Measurements from ENCODE around the gene LRRK1.

DNA sequence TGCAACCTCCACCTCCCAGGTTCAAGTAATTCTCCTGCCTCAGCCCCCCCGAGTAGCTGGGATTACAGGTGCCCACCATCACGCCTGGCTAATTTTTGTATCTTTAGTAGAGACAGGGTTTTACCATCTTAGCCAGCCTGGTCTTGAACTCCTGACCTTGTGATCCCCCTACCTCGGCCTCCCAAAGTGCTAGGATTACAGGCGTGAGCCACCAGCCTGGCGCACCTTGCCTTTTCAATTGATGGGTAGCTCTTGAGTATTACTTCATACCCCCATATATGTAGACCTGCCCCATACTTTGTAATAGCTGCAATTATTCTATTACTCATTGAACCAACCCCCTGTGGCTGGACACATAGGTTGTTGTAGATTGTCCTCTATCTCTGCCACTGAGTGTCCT is 101.3 kb downstream of the LRRK1 start:
- TF ChIP-seq, protein P1, sequence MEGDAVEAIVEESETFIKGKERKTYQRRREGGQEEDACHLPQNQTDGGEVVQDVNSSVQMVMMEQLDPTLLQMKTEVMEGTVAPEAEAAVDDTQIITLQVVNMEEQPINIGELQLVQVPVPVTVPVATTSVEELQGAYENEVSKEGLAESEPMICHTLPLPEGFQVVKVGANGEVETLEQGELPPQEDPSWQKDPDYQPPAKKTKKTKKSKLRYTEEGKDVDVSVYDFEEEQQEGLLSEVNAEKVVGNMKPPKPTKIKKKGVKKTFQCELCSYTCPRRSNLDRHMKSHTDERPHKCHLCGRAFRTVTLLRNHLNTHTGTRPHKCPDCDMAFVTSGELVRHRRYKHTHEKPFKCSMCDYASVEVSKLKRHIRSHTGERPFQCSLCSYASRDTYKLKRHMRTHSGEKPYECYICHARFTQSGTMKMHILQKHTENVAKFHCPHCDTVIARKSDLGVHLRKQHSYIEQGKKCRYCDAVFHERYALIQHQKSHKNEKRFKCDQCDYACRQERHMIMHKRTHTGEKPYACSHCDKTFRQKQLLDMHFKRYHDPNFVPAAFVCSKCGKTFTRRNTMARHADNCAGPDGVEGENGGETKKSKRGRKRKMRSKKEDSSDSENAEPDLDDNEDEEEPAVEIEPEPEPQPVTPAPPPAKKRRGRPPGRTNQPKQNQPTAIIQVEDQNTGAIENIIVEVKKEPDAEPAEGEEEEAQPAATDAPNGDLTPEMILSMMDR (IDR thresholded peaks at IDR 0.05), result no peak
- TF ChIP-seq POLR2A (IDR thresholded peaks at IDR 0.05), result no peak
